Liver (tissue), 3 donors: Measurements from ENCODE around the gene HOOK1.

Experiments used
- CTCF ChIP-seq: fragments of 150-350 bp; IDR thresholded peaks from 2 replicates; pipeline ENCODE4 v1.5.1; 2017; ENCODE audit warnings: improper control_type of control experiment, low read depth, low read length; ENCODE audit not compliant: missing input control
- EGR1 ChIP-seq, 2 donors: IDR thresholded peaks; 2 replicates each; pipeline ENCODE4 v1.6.1; 2016 to 2018; ENCODE audit warnings: antibody characterized with exemption in 2 of 2, low read depth in 2 of 2
- GABPA ChIP-seq, 2 donors: IDR thresholded peaks in 1 of 2; conservative IDR thresholded peaks in 1 of 2; 2 replicates each; pipeline ENCODE4 v1.6.1; 2016; ENCODE audit warnings: antibody characterized with exemption in 2 of 2, mild to moderate bottlenecking in 1 of 2, moderate library complexity in 1 of 2
- JUND ChIP-seq, 2 donors: IDR thresholded peaks; 2 replicates each; pipeline ENCODE4 v1.6.1; 2016; ENCODE audit warnings: antibody characterized with exemption in 2 of 2
- NR2F2 ChIP-seq: IDR thresholded peaks from 2 replicates; pipeline ENCODE4 v1.6.1; 2016; ENCODE audit warnings: antibody characterized with exemption
- SP1 ChIP-seq: IDR thresholded peaks from 2 replicates; pipeline ENCODE4 v1.6.1; 2018; ENCODE audit warnings: antibody characterized with exemption, mild to moderate bottlenecking
- TAF1 ChIP-seq: conservative IDR thresholded peaks from 2 replicates; pipeline ENCODE4 v1.6.1; 2016; ENCODE audit warnings: antibody characterized with exemption, mild to moderate bottlenecking
- TF ChIP-seq, protein P1 (sequence below): IDR thresholded peaks from 2 replicates; pipeline ENCODE4 v1.6.1; 2016; ENCODE audit warnings: antibody characterized with exemption
- TF ChIP-seq, protein P2 (sequence below): IDR thresholded peaks from 2 replicates; pipeline ENCODE4 v1.6.1; 2016; ENCODE audit warnings: antibody characterized with exemption, mild to moderate bottlenecking
- donor health status: healthy.
- donor health status: healthy.

- TF ChIP-seq EGR1 (IDR thresholded peaks at IDR 0.05; ENCODE audit: low read depth in 2 of 2), result no peak
- TF ChIP-seq, protein P1, sequence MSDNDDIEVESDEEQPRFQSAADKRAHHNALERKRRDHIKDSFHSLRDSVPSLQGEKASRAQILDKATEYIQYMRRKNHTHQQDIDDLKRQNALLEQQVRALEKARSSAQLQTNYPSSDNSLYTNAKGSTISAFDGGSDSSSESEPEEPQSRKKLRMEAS, result no peak
- no peak for TF ChIP-seq NR2F2
- TF ChIP-seq CTCF, result no peak
- no peak for TF ChIP-seq GABPA (IDR thresholded peaks at IDR 0.05 in 1 of 2, conservative IDR thresholded peaks at IDR 0.05 in 1 of 2)
- TF ChIP-seq, protein P2, sequence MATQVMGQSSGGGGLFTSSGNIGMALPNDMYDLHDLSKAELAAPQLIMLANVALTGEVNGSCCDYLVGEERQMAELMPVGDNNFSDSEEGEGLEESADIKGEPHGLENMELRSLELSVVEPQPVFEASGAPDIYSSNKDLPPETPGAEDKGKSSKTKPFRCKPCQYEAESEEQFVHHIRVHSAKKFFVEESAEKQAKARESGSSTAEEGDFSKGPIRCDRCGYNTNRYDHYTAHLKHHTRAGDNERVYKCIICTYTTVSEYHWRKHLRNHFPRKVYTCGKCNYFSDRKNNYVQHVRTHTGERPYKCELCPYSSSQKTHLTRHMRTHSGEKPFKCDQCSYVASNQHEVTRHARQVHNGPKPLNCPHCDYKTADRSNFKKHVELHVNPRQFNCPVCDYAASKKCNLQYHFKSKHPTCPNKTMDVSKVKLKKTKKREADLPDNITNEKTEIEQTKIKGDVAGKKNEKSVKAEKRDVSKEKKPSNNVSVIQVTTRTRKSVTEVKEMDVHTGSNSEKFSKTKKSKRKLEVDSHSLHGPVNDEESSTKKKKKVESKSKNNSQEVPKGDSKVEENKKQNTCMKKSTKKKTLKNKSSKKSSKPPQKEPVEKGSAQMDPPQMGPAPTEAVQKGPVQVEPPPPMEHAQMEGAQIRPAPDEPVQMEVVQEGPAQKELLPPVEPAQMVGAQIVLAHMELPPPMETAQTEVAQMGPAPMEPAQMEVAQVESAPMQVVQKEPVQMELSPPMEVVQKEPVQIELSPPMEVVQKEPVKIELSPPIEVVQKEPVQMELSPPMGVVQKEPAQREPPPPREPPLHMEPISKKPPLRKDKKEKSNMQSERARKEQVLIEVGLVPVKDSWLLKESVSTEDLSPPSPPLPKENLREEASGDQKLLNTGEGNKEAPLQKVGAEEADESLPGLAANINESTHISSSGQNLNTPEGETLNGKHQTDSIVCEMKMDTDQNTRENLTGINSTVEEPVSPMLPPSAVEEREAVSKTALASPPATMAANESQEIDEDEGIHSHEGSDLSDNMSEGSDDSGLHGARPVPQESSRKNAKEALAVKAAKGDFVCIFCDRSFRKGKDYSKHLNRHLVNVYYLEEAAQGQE, result no peak
- TF ChIP-seq JUND (IDR thresholded peaks at IDR 0.05), result no peak
- no peak for TF ChIP-seq TAF1
- no peak for TF ChIP-seq SP1
Measured at GRCh38 chr1:59769736-59770095, 45.0 kb upstream of the HOOK1 start.
